AG04450 (cell line): ENCODE data around the gene EYA4. TPM values are rescaled to one million over a fixed set of nuclear protein-coding genes. Genes with fewer than 3 reads are reported as not detected.

Experiments used
- CTCF ChIA-PET: fragments of 300-600, 350-600 bp; formaldehyde crosslinking; extraction: SDS; loops from one replicate; lab custom pipeline; 2022; ENCODE audit warnings: antibody characterized with exemption, inconsistent platforms; lab: Charles Lee
- POLR2A ChIA-PET: fragments of 350-600 bp; formaldehyde crosslinking; extraction: SDS; loops from one replicate; lab custom pipeline; 2021; ENCODE audit warnings: antibody characterized with exemption, inconsistent platforms; lab: Yijun Ruan, JAX
- DNase-seq: peaks from one replicate; pipeline ENCODE4 v3.0.0-alpha.2; 2011; ENCODE audit warnings: low read depth, low spot score
- H3K27ac ChIP-seq: one replicate; pipeline ENCODE4 v1.5.1; 2012; ENCODE audit warnings: low read depth, low read length, control low read depth
- H3K27me3 ChIP-seq: one replicate; pipeline ENCODE4 v1.6.0; 2012; ENCODE audit warnings: low read length; ENCODE audit not compliant: control insufficient read depth, insufficient read depth
- H3K4me3 ChIP-seq: 2 replicates; pipeline ENCODE4 v1.5.1; 2011; ENCODE audit warnings: mild to moderate bottlenecking, low read depth, low read length, control low read depth
- H3K9me3 ChIP-seq: 2 replicates; pipeline ENCODE4 v1.5.1; 2012; ENCODE audit warnings: low read length; ENCODE audit not compliant: control insufficient read depth, insufficient read depth
- polyA plus RNA-seq: library from polyadenylated mRNA; depleted of rRNA; stranded (reverse); fragments of >200 nt; gene quantifications from 2 replicates; pipeline ENCODE4 v1.2.3, GENCODE V29; 2011
- TF ChIP-seq, protein P1 (sequence below): IDR thresholded peaks from 2 replicates; pipeline ENCODE4 v1.5.1; 2011; ENCODE audit warnings: low read depth, low read length, control low read depth, inconsistent platforms

Gene EYA4
- polyA plus RNA-seq, 1 experiment, result 37.8 TPM

DNA sequence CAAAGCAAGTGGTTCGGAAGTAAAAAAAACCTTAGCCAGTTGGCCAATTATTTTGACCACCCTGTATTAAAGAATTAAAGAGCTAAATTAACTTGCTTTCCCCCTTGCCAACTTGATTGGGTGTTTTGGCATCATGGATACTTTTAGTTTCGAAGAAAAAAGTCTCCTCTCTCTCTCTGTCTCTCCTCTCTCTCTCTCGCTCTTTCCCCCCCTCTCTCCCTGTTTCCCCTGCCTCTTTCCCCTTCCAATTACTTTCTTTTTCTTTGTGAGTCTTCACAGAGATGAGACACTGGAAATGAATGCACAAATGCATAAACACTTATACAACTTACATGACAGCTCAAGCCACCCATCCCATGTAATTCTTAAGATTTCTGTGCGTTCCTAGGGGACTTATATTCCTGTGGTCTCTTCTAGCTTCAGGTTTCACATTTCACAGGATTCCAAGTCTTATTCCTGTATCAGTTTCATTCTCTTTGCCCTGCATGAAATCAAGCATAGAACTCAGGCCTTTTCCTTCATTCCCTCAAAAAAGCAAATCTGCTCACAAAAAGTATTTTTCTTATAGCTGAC is 32.9 kb upstream of the EYA4 start:
- TF ChIP-seq, protein P1, sequence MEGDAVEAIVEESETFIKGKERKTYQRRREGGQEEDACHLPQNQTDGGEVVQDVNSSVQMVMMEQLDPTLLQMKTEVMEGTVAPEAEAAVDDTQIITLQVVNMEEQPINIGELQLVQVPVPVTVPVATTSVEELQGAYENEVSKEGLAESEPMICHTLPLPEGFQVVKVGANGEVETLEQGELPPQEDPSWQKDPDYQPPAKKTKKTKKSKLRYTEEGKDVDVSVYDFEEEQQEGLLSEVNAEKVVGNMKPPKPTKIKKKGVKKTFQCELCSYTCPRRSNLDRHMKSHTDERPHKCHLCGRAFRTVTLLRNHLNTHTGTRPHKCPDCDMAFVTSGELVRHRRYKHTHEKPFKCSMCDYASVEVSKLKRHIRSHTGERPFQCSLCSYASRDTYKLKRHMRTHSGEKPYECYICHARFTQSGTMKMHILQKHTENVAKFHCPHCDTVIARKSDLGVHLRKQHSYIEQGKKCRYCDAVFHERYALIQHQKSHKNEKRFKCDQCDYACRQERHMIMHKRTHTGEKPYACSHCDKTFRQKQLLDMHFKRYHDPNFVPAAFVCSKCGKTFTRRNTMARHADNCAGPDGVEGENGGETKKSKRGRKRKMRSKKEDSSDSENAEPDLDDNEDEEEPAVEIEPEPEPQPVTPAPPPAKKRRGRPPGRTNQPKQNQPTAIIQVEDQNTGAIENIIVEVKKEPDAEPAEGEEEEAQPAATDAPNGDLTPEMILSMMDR, result no peak
- no peak overlapping the region for H3K27ac ChIP-seq
- DNase-seq, result peak; percentile 47
- H3K27me3 ChIP-seq, result no peaks in the 10 kb centered on the region
- H3K4me3 ChIP-seq, result no peak overlapping the region
- POLR2A ChIA-PET, result interaction anchor here (0.8 kb wide), 1 partner anchor 29 kb away, joined by 4 read pairs; no protein-coding TSS in a partner anchor
- peaks cover 3% of the 10 kb centered on the region; the same call in 1 of the 2 replicates for H3K9me3 ChIP-seq
- CTCF ChIA-PET, result interaction anchor here (1.0 to 1.4 kb wide), 4 partner anchors 9 to 378 kb away, joined by 3 to 4 read pairs (median 3); no protein-coding TSS in a partner anchor

DNA sequence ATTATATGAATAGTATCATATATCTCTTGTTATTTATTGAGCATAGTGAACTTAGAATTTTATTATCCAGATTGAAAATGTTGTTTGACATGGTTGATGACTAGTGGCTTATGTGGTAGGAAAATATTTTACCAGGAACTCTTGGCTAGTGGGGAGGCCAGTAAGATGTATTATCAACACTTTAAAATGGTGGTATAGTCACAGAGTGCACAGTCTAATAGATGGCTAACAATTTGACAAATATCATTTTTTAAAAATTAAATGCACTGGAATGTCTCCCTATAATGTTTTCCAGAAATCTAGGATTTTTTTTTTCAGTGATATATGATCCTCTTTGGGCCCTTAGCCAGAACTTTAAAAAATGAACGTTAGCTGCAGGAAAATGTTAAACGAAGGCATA is 26.9 kb upstream of the EYA4 start:
- POLR2A ChIA-PET, result no interaction called here
- peaks cover 3% of the 10 kb centered on the region; the same call in 1 of the 2 replicates for H3K9me3 ChIP-seq
- CTCF ChIA-PET, result no interaction called here
- H3K27ac ChIP-seq, result no peak overlapping the region
- TF ChIP-seq, protein P1, result no peak
- DNase-seq, result no peak
- H3K27me3 ChIP-seq, result no peaks in the 10 kb centered on the region
- no peak overlapping the region for H3K4me3 ChIP-seq

DNA sequence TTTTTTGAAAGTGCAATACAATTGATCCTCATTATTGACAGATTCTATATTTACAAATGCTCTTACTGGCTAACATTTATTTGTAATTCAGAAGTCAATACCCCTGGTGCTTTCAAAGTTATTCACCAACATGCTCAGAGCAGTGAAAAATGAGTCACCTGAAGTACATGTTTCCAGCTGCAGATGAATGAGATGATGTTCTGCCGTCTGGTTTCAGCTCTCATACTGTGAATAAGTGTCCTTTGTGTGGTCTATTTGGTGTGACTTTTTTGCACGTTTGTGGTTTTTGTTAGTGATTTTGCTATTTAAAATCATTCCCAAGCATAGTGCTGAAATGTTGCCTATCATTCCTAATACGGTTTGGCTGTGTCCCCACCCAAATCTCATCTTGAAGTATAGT is 22.3 kb upstream of the EYA4 start:
- no peak overlapping the region for H3K27ac ChIP-seq
- H3K4me3 ChIP-seq, result no peak overlapping the region
- no peaks in the 10 kb centered on the region for H3K9me3 ChIP-seq
- TF ChIP-seq, protein P1, result no peak
- CTCF ChIA-PET, result no interaction called here
- POLR2A ChIA-PET, result no interaction called here
- H3K27me3 ChIP-seq, result no peaks in the 10 kb centered on the region
- DNase-seq, result no peak

DNA sequence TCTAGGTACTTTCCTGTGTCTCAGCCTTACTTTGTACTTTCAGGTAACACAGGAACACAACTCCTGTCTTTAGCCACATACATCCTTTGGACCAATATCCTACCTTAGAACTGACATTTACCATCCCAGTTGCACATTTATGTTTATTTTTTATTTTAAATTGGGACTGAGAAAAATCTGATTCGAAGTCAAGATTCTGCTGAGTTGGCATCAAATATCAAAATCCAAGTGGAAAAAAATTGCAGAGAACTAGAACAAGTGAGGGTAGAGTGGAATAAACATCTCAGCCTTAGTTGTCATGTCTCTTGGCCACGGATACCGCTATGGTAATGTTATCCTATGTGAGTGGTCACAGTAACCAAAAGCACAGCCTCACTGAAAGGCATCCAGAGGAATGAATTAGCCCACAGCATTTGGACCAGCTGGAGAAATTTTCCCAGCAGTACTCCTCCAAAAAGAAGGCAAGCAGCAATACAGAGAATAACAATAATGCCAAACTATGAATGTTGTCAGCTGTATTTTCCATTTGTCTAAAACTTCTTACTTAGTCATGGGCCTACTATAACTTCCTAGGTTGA is 17.6 kb upstream of the EYA4 start:
- no peak overlapping the region for H3K4me3 ChIP-seq
- DNase-seq, result no peak
- H3K27me3 ChIP-seq, result no peaks in the 10 kb centered on the region
- no peak overlapping the region for H3K27ac ChIP-seq
- TF ChIP-seq, protein P1, result no peak
- ChIA-PET CTCF (no interaction called here), POLR2A (no interaction called here)
- H3K9me3 ChIP-seq, result no peaks in the 10 kb centered on the region

DNA sequence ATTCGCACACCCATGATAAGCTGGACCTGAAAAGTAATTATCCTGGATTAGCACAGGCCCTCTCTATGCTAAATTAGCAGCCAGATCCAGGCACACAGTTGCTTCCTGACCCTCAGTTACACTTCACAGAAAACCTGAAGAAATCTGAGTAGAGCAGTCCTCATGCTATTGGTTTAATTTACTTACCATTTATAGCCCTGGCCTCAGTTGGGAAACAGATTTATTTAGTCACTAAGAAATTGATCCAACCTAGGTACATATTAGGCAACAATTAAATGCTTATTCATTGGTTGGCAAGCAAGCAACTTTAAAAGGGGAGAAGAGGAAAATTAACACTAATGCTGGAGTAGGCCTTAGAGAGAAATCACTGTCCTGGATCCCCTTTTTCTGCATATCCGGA is 15.6 kb upstream of the EYA4 start:
- TF ChIP-seq, protein P1, result no peak
- no peaks in the 10 kb centered on the region for H3K27me3 ChIP-seq
- CTCF ChIA-PET, result no interaction called here
- no peaks in the 10 kb centered on the region for H3K9me3 ChIP-seq
- H3K27ac ChIP-seq, result no peak overlapping the region
- POLR2A ChIA-PET, result interaction anchor here (0.5 kb wide), 1 partner anchor 293 kb away, joined by 3 read pairs; no protein-coding TSS in a partner anchor
- no peak for DNase-seq
- no peak overlapping the region for H3K4me3 ChIP-seq
